ENCODE results near the gene ARHGAP24.
"Not testable (repeated sequence)": the region's sequence is repeated elsewhere in the genome, so short reads cannot be mapped to it uniquely, and the experiment has no call there.

The ARHGAP24 gene

GRCh38 chr4:85913931-85914694 is 439.2 kb downstream of the ARHGAP24 start:
- DNase-seq (ENCODE audit: low spot score): no peak

GRCh38 chr4:85915570-85915969 is 440.6 kb downstream of the ARHGAP24 start:
- not testable (repeated sequence) for DNase-seq (ENCODE audit: low spot score)

DNA sequence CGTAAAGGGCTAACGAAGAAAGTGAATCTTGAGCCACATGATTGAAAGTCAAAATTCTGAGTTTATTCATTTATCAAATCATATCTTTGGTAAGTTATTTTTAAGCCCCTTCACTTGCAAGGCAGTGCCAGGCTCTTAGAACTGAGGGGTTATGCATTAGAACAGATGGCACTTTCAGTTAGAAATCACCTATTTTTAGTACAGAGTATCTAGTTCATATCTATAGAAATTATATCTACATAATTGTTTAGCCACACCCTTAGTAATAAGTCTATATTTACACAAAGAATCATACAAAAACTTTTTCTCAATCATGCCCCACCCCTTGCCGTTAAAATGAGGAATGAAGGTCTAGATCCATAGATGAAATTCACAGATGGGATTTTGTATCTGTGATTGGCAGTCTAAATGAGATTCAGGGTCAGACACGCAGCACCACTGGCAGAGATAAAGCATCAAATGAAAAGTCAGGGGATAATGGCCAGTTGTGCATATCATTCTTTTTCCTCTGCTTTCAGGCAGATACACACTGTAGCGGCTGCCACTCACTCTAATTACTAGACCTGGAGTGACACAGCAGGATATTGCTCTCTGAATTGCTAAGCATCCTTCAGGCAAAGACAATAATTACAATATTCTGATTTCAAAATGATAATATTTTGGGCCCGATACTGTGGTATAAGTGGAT is 444.4 kb downstream of the ARHGAP24 start:
- no peak for DNase-seq (ENCODE audit: low spot score)

DNA sequence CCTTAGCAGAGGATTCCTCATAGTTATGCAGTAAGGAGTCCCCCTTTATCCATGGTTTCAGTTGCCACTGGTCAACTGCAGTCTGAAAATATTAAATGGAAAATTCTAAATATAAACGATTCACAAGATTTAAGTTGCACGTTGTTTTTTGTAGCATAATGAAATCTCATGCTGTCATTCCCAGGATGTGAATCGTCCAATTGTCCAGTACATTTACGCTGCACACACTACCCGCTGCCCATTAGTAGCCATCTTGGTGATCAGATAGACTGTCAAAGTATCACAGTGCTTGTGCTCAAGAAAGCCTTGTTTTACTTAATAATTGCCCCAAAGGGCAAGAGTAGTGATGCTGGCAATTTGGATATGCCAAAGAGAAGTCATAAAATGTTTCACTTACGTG is 450.1 kb downstream of the ARHGAP24 start:
- DNase-seq (ENCODE audit: low spot score): no peak

DNA sequence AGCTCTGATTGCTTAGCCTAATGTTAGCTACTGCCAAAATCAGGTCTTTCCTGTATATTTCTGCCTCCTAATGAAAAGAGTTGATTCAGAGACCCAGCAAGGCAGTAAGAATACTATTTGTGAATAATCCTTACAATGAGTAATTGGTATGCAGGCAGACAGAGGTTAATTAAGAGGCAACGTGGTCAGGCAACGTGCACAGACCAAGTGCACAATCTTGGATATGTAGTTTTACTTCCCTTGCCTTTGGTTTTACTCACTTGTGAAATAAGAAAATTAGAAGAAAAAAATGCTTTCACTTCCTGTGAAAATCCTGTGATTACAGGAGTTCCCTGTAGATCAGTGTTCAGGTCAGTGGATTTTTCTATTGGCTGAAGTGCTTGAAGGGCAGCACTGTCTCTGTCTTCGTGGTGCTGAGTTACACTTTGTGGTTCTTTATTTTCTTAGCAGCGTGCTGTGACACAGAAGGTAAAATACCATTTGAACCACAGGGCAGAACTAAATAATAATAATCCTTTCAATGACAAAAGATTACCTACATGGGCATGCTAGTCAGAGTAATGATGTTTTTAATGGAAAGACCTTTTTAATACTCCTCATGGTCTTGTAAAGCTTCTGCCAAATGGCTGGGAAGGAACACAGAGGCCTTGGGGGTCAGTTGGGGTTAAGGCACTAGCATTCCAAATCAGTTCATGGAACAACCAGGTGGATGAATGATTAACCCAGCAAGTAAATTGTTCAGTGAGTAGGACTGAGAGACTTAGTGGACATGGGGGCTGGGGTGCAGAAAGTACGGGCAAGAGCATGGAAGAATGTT is 454.0 kb downstream of the ARHGAP24 start:
- DNase-seq (ENCODE audit: low spot score): no peak

DNA sequence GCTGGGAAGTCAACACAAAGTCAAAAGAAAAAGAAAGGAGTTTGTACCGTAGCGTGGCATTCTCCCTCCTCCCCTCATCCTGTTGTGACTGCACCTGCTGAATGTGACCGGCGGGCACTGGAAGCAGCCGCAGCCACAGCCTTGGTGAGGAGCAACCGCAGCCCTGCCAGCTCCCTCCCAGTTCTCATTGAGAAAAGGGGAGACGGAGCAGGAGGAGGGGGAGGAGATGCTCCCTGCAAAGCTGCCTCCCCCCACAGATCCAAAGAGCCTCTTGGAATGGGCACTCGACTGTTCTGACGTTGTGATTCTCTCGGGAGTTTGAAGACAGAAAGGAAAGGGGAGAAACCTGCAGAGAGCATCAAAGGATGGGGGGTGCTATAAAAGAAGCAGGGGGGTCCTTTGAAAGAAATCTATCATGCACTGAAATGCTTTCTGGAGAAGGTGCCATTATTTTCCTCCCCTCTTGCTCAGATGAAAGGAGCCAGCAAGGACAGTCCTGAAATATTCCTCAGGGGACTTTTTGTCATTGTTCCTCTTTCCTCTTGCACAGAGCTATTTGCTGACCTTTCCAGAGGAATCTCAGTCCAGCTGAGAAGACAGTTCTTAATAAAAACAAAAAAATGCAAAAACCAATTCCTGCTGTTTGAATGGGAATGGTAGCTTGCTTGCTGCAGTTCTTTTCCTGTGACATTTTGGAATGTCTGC is 455.2 kb downstream of the ARHGAP24 start:
- DNase-seq (ENCODE audit: low spot score): peak; percentile 17

GRCh38 chr4:85932500-85933290 is 457.7 kb downstream of the ARHGAP24 start:
- DNase-seq (ENCODE audit: low spot score): no peak

DNA sequence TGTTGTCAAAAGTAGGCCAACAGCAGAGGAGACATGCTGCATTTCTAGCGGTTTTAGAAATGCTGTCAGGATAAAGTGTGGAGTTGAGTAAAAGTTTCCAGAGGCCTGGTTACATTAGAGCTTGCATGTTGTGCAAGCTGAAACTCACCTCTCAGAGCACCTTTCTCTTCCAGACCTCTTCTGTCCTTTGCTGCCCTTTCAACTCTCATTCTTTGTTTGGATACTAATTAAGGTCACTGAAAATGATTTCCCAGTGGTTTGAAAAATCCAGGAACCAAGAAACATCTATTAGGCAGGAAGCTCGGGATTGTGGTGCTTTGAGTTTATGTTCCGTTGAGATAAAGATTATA is 458.3 kb downstream of the ARHGAP24 start:
- DNase-seq (ENCODE audit: low spot score): no peak

DNA sequence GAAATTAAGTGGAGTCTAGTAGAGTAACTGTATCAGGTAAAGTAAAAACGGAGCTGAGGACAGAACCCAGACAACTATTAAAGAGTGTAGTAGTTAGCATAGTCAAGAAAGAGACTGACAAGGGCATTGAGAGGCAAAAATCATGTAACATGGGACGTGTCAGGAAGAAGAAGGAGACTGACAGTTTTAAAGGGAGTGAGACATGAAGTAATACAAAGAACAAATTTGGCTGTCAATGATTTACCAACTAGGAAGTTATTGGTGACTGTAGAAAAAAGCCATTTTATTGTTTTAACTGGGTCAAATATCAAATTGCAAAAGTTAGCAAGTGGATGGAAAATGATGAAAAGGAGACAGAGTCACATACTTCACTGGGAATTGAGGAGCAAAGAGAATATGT is 462.6 kb downstream of the ARHGAP24 start:
- no peak for DNase-seq (ENCODE audit: low spot score)

- no peak for DNase-seq (ENCODE audit: low spot score)
Measured at GRCh38 chr4:85938062-85938461, 463.1 kb downstream of the ARHGAP24 start.

DNA sequence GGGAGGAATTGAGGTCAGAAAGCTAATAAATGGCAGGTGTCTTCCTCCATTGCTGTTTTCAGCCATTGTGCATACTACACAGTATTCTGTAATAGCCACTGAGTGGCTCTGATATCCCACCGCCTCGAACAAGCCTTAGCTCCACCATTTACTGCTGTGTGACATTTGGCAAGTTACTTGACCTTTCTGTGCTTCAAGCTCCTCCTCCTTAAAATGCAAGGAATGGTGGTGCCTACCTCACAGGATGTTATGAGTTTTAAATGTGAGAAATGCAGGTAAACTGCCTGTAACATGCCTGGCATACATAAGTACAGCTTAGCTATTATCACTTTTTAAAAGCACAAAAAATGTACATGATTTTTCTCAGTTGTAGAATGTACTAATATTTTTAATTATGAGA is 464.0 kb downstream of the ARHGAP24 start:
- no peak for DNase-seq (ENCODE audit: low spot score)

DNA sequence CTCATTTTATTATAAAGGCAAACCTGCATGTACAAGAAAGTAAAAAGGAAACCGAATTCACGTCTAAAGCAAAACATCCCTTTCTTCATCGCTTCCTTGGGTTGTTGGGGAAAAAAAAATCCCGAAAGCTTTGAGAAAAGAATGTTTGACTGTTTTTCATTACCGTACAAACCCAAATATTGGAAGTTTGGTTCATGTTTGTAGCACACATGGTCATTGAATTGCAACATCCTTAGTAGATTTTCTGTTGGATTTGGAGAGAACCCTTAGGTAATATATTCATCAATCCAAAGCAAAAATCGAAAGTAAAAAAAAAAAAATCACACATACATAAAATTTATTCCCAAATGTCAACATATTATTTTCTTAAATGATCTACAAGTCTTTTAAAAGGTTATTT is 464.6 kb downstream of the ARHGAP24 start:
- no peak for DNase-seq (ENCODE audit: low spot score)

DNA sequence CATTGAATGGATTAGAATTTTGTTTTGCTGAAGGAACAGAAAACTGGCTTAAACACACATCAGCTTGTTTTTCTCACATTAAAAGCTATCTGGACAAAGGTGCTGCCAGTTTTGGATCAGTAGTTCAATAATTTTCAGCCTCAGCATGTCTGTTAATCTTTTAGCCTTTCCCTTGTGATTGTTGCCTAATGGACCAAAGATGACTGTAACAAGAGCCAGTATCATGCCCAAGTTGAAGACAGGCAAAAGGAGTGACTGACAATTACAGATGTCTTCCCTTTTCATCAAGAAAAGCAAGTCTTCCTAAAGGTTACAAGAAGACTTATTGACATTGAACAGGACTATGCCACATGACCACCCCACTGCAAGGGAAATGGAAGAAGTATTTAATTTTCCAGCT is 465.2 kb downstream of the ARHGAP24 start:
- no peak for DNase-seq (ENCODE audit: low spot score)

DNA sequence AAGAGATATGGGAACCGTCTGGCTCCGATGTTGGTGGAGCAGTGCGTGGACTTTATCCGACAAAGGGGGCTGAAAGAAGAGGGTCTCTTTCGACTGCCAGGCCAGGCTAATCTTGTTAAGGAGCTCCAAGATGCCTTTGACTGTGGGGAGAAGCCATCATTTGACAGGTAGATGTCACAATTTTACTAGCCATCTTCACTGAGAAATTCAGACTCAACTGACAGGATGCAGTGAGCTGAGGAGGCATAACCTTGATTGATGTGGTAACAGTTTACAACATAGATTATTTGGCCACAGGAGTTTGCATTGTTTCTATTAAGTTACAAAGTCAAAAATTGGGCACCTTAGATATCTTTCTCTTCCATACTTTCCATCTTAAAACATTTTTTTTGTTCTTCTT is 467.2 kb downstream of the ARHGAP24 start:
- no peak for DNase-seq (ENCODE audit: low spot score)

- DNase-seq (ENCODE audit: low spot score): no peak
Measured at GRCh38 chr4:85946821-85947220, 471.9 kb downstream of the ARHGAP24 start.

DNA sequence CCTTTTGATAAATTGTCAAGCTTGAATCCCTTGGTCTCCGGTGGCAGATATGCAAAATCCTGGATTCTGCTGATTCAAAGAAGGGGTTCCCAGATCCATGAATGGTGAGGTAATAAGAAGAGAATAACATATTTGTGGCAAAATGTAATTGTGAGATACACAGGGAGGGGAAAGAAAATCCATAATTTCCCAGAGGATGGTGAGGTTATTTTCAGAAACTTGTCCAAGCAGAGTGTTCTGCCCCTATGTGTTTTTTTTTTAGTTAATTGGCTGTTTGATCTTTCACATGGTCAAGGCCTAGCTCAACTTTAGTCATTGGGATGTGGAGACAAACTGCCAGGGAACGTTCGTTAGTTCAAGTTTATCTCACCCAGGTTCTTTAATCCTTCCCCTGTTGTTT is 476.1 kb downstream of the ARHGAP24 start:
- no peak for DNase-seq (ENCODE audit: low spot score)

DNA sequence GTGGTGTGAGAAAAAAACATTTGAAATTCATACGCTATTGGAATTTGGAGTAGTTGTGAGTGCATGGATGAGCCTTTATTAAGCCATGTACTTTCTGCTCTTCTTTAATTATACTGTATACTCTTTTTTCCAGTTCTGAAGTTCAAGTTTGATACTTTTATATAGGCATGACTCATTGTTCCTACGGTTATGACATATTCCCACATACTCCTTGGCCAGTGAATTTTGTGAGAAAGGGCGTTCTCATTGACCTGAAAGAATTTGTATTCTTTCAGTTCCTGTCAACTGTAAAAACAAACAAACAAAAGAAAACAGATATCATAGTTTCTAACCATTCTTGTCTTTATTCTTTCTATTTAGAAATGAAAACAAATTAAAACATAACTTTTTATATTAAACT is 477.6 kb downstream of the ARHGAP24 start:
- no peak for DNase-seq (ENCODE audit: low spot score)

DNA sequence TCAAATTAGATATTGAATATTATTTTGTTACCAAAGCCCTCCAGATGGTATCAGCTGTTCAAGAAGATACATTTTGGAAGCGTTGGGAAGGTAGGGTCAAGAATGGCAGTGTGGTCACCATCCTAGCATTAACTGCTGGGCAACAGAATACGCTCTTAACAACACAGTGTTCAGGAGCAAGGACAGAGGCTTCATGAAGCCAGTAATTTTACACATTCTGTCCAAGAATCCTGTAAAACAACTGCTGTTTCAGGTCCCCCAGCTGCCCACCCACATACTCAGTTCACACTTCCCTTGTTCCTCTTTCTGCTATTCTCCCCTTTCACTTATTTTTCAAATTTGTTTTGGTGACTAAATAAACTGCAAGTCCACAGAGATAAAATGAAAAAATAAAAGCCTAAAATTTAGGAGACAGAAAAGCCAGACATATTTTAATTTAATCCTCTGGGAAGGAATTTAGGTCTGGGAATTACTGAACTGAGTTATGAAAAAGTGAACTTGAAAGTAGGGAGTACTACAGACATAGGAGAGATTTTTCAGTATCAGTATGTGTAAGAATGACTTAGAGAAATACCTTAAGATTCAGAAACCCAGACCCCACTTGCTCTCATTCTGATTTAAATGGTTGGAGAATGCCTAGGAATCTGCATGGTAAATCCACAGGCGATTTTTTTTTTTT is 478.2 kb downstream of the ARHGAP24 start:
- no peak for DNase-seq (ENCODE audit: low spot score)

DNA sequence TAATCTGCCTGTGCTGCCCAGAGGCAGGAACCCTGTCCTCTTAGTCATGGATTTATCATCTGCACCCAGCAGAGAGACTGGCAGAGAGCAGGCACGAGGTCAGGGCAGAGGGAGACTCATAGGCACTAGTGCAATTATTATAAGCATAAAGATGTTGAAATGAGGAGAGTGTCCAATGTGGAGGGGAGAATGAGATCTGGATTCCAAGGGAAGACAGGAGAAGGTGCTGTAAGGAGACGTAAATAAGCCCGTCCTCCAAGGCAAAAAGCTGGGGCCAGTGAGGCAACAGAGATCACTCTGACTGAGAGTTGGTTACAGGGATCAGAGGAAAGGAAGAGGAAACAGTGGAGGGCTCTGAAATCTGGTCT is 478.7 kb downstream of the ARHGAP24 start:
- peak; percentile 13 for DNase-seq (ENCODE audit: low spot score)

GRCh38 chr4:85955620-85956292 is 480.8 kb downstream of the ARHGAP24 start:
- DNase-seq (ENCODE audit: low spot score): peak; percentile 19
